IPS-15b (cell line): ENCODE data around the gene PLEKHA4.
A peak's percentile ranks its signal among the peaks of the same experiment; 100 is the strongest.
"Not testable (repeated sequence)": the region's sequence is repeated elsewhere in the genome, so short reads cannot be mapped to it uniquely, and the experiment has no call there.

Source experiments
- H3K27me3 ChIP-seq: one replicate; pipeline ENCODE4 v1.6.1; 2013; ENCODE audit warnings: low read length; ENCODE audit not compliant: control insufficient read depth, insufficient read depth
- H3K36me3 ChIP-seq: one replicate; pipeline ENCODE4 v1.6.1; 2013; ENCODE audit warnings: low read length; ENCODE audit not compliant: control insufficient read depth, insufficient read depth
- H3K4me1 ChIP-seq: one replicate; pipeline ENCODE4 v1.6.1; 2013; ENCODE audit warnings: mild to moderate bottlenecking, low read length; ENCODE audit not compliant: control insufficient read depth, insufficient read depth
- H3K4me3 ChIP-seq: one replicate; pipeline ENCODE4 v1.5.1; 2013; ENCODE audit warnings: low read depth, low read length
- H3K9ac ChIP-seq: one replicate; pipeline ENCODE4 v1.6.1; 2013; ENCODE audit warnings: low read depth, mild to moderate bottlenecking, low read length
- H3K9me3 ChIP-seq: one replicate; pipeline ENCODE4 v1.6.1; 2013; ENCODE audit warnings: mild to moderate bottlenecking, low read length; ENCODE audit not compliant: control insufficient read depth, insufficient read depth

The PLEKHA4 gene

GRCh38 chr19:48854103-48854502 is 14.3 kb downstream of the PLEKHA4 start:
- no peaks in the 10 kb centered on the region for H3K9me3 ChIP-seq
- H3K36me3 ChIP-seq: peaks cover 4% of the 10 kb centered on the region
- no peak overlapping the region for H3K9ac ChIP-seq
- H3K4me1 ChIP-seq: no peaks in the 10 kb centered on the region
- no peak overlapping the region for H3K4me3 ChIP-seq
- no peaks in the 10 kb centered on the region for H3K27me3 ChIP-seq

- Histone ChIP-seq H3K36me3 (peaks cover 4% of the 10 kb centered on the region), H3K4me1 (no peaks in the 10 kb centered on the region), H3K4me3 (no peak overlapping the region), H3K9ac (no peak overlapping the region), H3K27me3 (no peaks in the 10 kb centered on the region), H3K9me3 (no peaks in the 10 kb centered on the region)
Observed at GRCh38 chr19:48853483-48853882, 14.9 kb downstream of the PLEKHA4 start.

GRCh38 chr19:48852292-48852691 is 16.1 kb downstream of the PLEKHA4 start:
- Histone ChIP-seq H3K4me1 (no peaks in the 10 kb centered on the region), H3K9ac (no peak overlapping the region), H3K9me3 (no peaks in the 10 kb centered on the region), H3K27me3 (no peaks in the 10 kb centered on the region), H3K36me3 (peaks cover 4% of the 10 kb centered on the region), H3K4me3 (no peak overlapping the region)

GRCh38 chr19:48846659-48847058 is 21.8 kb downstream of the PLEKHA4 start:
- not testable (repeated sequence) for H3K36me3 ChIP-seq, H3K4me3 ChIP-seq, H3K9me3 ChIP-seq, H3K9ac ChIP-seq, H3K27me3 ChIP-seq, H3K4me1 ChIP-seq

- Histone ChIP-seq H3K36me3 (peaks cover 4% of the 10 kb centered on the region), H3K27me3 (no peaks in the 10 kb centered on the region), H3K9me3 (no peaks in the 10 kb centered on the region), H3K9ac (no peak overlapping the region), H3K4me1 (no peaks in the 10 kb centered on the region), H3K4me3 (no peak overlapping the region)
Observed at GRCh38 chr19:48845384-48845783, 23.0 kb downstream of the PLEKHA4 start.

GRCh38 chr19:48844472-48844871 is 23.9 kb downstream of the PLEKHA4 start:
- H3K27me3 ChIP-seq: no peaks in the 10 kb centered on the region
- peaks cover 4% of the 10 kb centered on the region for H3K36me3 ChIP-seq
- no peaks in the 10 kb centered on the region for H3K4me1 ChIP-seq
- H3K9me3 ChIP-seq: no peaks in the 10 kb centered on the region
- H3K9ac ChIP-seq: no peak overlapping the region
- no peak overlapping the region for H3K4me3 ChIP-seq

- H3K4me1 ChIP-seq: no peaks in the 10 kb centered on the region
- H3K36me3 ChIP-seq: peaks cover 4% of the 10 kb centered on the region
- H3K9ac ChIP-seq: no peak overlapping the region
- H3K4me3 ChIP-seq: no peak overlapping the region
- H3K9me3 ChIP-seq: no peaks in the 10 kb centered on the region
- no peaks in the 10 kb centered on the region for H3K27me3 ChIP-seq
Observed at GRCh38 chr19:48842789-48843162, 25.6 kb downstream of the PLEKHA4 start.

GRCh38 chr19:48841571-48841970 is 26.8 kb downstream of the PLEKHA4 start:
- no peaks in the 10 kb centered on the region for H3K9me3 ChIP-seq
- no peak overlapping the region for H3K9ac ChIP-seq
- no peaks in the 10 kb centered on the region for H3K27me3 ChIP-seq
- no peaks in the 10 kb centered on the region for H3K4me1 ChIP-seq
- no peak overlapping the region for H3K4me3 ChIP-seq
- H3K36me3 ChIP-seq: peaks cover 4% of the 10 kb centered on the region

- Histone ChIP-seq H3K36me3 (peaks cover 4% of the 10 kb centered on the region), H3K9me3 (no peaks in the 10 kb centered on the region), H3K9ac (no peak overlapping the region), H3K4me3 (no peak overlapping the region), H3K27me3 (no peaks in the 10 kb centered on the region), H3K4me1 (no peaks in the 10 kb centered on the region)
Observed at GRCh38 chr19:48841047-48841446, 27.4 kb downstream of the PLEKHA4 start.

- Histone ChIP-seq H3K4me1 (peaks cover 4% of the 10 kb centered on the region), H3K36me3 (peaks cover 2% of the 10 kb centered on the region), H3K9me3 (no peaks in the 10 kb centered on the region), H3K27me3 (no peaks in the 10 kb centered on the region), H3K4me3 (peak overlapping the region; percentile 91), H3K9ac (no peak overlapping the region)
Observed at GRCh38 chr19:48837687-48838086, 30.7 kb downstream of the PLEKHA4 start.

- Histone ChIP-seq H3K27me3 (no peaks in the 10 kb centered on the region), H3K4me1 (peaks cover 4% of the 10 kb centered on the region), H3K9me3 (no peaks in the 10 kb centered on the region), H3K36me3 (peaks cover 5% of the 10 kb centered on the region), H3K9ac (no peak overlapping the region), H3K4me3 (peak overlapping the region; percentile 91)
Observed at GRCh38 chr19:48837051-48837524, 31.3 kb downstream of the PLEKHA4 start.

GRCh38 chr19:48836089-48837017 is 32.1 kb downstream of the PLEKHA4 start, which contains the start of gene HSD17B14:
TSS of gene HSD17B14 (minus strand) at chr19:48836491. CDS start at chr19:48836411, 80 bp downstream.
- Histone ChIP-seq H3K4me3 (peak within 1 kb of the TSS; percentile 91), H3K36me3 (peaks cover 6% of the 10 kb centered on the region), H3K4me1 (peaks cover 4% of the 10 kb centered on the region), H3K27me3 (no peaks in the 10 kb centered on the region), H3K9me3 (no peaks in the 10 kb centered on the region), H3K9ac (peak within 1 kb of the TSS; percentile 76)
